ENCODE measurements around the gene AP2A2.

- TF ChIP-seq GATA3 (IDR thresholded peaks at IDR 0.05; ENCODE audit: low read depth, low read length): no peak
- TF ChIP-seq GATA2 (IDR thresholded peaks at IDR 0.05; ENCODE audit: low read depth, low read length): no peak
Measured at GRCh38 chr11:900545-900944, 25.1 kb upstream of the AP2A2 start.

All from SH-SY5Y (cell line).